DMS114 treated with DMSO at 0.1 percent for 48 hours (cell line): ENCODE data around the gene FAM107B.
"Not testable (repeated sequence)": the region's sequence is repeated elsewhere in the genome, so short reads cannot be mapped to it uniquely, and the experiment has no call there.

Experiments used
- DNase-seq: peaks from one replicate; lab custom pipeline; 2025; ENCODE audit not compliant: unreplicated experiment; lab: John Stamatoyannopoulos, UW

The FAM107B gene

DNA sequence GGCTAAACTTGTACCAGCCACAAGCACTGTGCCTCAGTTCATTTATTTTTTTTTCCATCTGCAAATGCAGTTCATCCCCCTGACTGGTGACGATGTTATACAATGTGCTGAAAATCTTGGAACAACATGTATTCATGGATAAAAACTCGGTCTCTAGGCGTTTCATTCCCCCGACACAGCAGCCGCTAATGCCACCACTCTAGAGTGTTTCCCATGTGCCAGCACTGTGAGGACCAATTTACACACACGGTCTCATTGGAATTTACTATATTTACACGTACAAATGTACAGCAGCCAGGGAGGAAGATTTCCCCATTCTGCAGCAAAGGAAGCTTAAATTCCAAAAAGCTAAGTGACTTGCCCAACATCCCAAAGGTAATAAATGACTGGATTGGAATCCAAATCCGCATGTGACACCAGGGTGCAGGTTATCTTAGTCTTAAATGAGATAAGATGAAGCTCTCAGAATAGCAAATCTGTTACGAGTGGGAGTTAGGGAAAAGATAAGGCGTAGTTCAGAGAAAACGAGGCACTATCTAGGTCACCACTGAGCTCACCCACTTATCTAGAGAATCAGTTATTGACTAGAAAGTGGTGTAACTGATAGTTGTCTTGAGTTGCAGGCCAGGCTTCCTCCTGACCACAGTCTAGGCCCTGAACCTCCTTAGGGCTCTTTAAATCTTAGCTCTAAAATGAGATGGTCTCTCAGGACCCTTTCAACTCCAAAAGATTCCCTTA lies 36.7 kb downstream of the FAM107B start:
- no peak for DNase-seq

- DNase-seq, result no peak
Measured at GRCh38 chr10:14736600-14737081, 38.1 kb downstream of the FAM107B start.

DNA sequence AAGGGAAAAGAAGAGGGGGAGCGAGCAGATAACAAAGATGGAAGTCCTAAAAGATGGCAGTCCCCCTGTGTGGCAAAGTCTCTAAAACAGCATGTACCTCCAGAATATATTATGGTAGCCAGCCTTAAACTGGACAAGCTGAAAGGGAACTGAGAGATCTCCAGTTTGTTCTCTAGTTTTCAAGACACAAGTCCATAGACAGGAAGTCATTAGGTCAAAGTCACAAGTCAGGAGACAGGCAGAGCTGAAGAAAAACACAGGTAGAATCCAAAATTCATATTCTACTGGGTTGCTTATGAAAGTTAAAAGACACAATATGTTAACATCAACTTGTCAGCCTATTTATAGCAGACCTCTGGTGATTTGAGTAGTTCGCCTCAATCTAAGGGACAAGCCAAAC lies 38.7 kb downstream of the FAM107B start:
- DNase-seq, result no peak

GRCh38 chr10:14731875-14732512 lies 42.7 kb downstream of the FAM107B start:
- no peak for DNase-seq

- DNase-seq, result no peak
Measured at GRCh38 chr10:14728346-14728745, 46.4 kb downstream of the FAM107B start.

GRCh38 chr10:14727924-14728323 lies 46.8 kb downstream of the FAM107B start:
- no peak for DNase-seq

- DNase-seq, result no peak
Measured at GRCh38 chr10:14727465-14727864, 47.2 kb downstream of the FAM107B start.

GRCh38 chr10:14724931-14725330 lies 49.8 kb downstream of the FAM107B start:
- DNase-seq, result no peak

DNA sequence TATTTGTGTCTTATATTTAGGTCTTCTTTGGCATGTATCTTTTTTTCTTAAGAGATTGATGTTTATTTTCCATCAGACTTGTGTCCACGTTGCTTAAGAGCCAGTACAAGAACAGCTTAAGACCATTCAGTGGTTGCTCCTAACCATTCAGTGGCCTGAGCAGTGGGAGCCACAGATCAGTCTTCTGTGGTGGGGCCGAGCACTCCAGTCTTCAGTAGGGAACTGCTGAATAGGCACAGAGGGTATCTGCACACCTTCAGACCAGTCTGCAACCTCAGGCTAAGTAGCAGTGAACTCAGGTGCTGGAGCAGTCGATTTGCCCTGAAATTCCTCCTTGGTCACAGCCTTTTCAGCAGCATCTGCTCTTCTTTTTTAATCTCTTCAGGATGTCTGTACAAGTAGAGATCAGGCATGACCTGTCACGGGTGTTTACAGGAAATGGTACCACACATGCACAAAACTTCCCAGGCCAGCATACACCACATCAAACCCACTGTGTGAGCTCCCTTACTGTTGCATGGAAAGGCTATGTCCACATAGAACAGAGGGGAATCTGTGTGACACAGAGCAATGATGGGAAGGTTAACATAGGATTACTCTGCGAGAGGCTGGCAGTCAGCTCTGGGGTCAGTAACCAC lies 51.5 kb downstream of the FAM107B start:
- DNase-seq, result no peak

DNA sequence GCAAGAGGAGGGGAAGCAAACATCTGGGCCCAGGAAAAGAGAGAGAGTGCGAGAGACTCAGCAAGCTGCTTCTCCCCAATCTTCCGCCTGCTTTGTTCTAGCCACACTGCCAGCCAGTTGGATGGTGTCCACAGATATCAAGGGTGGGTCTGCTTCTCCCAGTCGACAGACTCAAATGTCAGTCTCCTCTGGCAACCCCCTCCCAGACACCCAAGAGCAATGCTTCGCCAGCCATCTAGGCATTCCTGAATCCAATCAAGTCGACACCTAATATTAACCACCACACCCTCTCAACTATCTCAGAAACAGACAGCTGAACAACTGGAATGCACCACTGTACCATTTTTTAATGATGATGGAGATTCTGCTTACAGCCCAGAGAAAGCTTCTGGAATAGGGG lies 57.1 kb downstream of the FAM107B start:
- DNase-seq, result no peak

GRCh38 chr10:14712991-14713424 lies 61.7 kb downstream of the FAM107B start:
- no peak for DNase-seq

DNA sequence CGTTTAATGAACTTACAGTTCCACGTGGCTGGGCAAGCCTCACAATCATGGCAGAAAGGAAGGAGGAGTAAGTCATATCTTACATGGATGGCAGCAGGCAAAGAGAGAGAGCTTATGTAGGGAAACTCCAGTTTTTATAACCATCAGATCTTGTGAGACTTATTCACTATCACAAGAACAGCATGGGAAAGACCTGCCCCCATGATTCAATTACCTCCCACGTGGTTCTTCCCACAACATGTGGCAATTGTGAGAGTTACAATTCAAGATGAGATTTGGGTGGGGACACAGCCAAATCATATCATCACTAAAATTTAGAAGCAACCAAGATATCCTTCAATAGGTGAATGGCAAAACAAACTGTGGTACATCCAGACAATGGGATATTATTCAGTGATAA lies 65.4 kb downstream of the FAM107B start:
- not testable (repeated sequence) for DNase-seq

DNA sequence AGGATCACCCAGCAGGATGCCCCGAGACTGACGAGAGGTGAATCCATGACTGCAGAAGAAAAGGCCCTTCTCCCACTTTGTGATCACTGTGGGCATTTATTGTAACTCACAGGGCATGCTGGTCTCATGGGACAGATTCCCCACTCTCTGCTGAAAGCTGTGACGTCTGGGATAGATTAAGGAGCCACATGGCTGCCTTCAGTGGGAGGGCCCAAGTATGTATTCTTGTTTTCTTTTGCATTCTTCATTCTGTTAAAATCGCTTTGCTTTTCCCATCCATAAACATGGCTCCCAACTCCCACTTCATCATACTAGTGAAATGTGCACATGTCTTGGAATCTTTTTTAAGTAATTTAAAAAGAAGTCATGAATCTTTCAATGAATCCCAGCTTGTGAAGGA lies 67.2 kb downstream of the FAM107B start:
- no peak for DNase-seq

GRCh38 chr10:14705548-14706230 lies 69.0 kb downstream of the FAM107B start:
- no peak for DNase-seq

DNA sequence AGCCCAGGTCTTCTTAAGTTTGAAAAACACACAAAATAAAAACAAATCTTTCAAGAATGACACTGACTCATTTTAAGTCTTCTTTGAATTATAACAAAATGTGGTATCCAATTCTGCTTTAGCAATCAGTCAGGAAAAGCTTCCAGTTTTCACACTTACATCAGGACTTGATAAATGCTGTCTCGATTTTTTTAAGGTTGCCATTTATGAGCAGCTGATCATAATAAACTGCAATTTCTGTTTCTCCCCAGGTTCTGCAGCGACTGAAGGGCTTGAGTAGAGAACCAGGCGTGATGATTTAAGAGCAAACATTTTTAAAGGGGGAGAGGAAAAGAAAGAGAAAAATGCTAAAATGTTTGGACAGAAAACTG lies 71.1 kb downstream of the FAM107B start:
- no peak for DNase-seq

GRCh38 chr10:14701466-14701865 lies 73.2 kb downstream of the FAM107B start:
- DNase-seq, result no peak

- DNase-seq, result no peak
Measured at GRCh38 chr10:14700546-14700945, 74.2 kb downstream of the FAM107B start.

GRCh38 chr10:14699482-14699881 lies 75.2 kb downstream of the FAM107B start:
- DNase-seq, result no peak

DNA sequence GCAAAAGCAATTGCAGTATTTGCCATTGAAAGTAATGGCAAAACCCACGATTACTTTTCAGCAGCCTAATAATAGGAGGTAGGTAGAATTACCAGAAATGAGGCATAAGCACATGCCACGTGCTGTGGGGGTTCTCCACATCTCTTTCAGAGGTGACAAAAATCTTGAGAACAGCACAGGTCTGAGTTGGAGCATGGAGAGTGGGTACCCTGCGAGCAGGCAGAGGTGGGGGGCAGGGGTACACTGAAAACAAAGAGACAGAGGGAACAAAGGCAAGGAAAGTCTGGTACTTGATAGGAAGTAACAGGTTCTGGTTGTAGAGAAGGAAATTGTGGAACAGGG lies 75.9 kb downstream of the FAM107B start:
- no peak for DNase-seq

GRCh38 chr10:14698111-14698828 lies 76.4 kb downstream of the FAM107B start:
- DNase-seq, result no peak

DNA sequence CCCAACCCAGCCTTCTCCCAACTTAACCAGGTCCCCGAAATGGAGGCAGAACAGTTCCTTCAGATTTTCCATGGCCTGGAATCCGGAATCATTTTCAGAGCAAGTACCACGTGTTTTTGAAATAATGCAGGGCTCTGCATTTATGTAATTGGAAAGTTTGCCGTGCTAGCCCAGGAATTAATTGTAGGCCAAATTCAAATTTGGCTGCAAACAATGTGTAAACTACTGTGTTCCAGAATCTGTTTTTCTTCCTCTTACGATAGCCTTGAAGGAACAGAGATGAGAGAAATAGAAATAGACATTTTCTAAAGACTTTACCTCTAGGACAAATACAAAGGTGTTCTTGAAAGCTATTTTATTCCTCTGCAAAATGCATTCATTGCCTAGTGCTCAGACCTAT lies 77.4 kb downstream of the FAM107B start:
- DNase-seq, result no peak
